ENCODE data around the gene NCR3LG1.

Gene NCR3LG1, protein sequence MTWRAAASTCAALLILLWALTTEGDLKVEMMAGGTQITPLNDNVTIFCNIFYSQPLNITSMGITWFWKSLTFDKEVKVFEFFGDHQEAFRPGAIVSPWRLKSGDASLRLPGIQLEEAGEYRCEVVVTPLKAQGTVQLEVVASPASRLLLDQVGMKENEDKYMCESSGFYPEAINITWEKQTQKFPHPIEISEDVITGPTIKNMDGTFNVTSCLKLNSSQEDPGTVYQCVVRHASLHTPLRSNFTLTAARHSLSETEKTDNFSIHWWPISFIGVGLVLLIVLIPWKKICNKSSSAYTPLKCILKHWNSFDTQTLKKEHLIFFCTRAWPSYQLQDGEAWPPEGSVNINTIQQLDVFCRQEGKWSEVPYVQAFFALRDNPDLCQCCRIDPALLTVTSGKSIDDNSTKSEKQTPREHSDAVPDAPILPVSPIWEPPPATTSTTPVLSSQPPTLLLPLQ

DNA sequence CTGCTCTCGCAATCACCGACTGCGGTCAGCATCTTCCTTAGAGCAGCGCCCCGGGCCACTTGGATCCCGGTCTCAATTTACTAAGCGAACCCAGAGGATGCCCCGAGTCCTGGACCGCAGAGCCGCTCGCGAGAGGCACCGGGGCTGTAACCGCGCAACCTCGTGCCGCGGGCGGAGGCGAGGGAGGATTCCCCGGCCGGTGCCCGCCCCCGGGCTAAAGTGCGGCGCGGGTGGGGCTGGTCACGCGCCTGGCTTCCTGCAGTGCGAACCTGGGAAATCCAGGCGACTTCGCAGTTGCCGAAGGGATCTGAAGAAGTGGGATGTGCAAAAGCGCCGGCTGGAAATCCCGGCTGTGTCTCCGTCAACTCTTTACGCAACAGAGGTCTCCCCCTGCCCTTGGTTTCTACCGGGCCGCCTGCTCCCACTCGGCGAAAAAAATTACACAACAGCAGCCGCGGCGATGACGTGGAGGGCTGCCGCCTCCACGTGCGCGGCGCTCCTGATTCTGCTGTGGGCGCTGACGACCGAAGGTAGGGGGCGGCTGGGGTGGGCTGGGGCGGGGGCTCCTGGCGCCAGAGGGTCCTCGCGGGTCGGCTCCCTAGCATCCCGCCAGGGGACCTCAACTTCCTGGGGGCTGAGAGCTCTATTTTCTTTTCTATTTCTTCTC, at the start of gene NCR3LG1:
NCR3LG1 (plus strand) TSS at position 291 of the 667 bp plus-strand sequence; CDS start at position 461, 170 bp downstream.
- DNase-seq, result no peak

DNA sequence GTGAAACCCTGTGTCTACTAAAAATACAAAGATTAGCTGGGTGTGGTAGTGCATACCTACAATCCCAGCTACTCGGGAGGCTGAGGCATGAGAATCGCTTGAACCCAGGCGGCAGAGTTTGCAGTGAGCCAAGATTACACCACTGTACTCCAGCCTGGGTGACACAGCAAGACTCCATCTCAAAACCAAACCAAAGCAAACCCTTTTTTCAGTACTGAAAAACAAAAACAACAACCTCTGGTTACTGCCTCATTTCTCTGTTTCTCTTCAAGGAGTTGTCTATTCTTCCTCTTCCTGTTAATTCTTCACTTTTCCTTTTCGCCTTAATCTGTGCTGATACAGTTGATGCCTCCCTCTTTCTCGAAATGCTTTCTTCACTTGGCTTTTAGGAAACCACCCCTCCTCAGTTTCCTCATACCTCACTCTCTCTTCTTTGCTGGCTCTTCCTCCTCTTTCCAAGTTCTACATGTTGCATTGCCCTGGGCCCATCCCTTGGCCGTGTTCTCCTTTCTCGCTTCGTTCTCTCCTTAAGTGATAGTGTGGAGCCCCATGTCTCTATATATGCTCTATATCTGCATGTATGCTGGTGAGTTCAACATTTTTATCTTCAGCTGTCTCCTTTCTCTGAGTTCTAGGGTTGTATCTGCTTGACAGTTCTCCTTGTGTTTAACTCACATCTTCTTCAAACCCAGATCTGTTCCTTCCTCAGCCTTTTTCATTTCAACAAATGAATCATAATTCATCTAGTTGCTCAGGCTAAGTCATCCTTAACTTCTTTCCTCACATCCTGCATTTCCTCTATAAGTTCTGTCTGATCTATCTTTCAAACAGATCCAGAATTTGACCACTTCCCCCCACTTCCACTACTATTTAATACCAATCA, 38.0 kb upstream of the NCR3LG1 start:
- no peak for DNase-seq

DNA sequence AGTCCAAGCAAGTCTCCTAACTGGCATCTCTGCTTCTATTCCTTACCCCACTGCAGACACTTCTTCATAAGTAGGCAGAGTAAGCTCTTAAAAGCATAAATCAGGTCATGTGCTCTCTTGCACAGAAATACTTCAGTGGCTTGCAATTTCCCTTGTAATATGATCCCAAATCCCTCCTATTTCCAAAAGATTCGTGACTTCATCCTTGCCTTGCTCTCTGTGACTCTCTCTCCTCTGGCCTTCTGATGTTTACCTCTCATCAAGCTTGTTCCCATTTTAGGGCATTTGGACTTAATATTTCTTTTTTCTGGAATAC, 37.4 kb upstream of the NCR3LG1 start:
- no peak for DNase-seq

DNA sequence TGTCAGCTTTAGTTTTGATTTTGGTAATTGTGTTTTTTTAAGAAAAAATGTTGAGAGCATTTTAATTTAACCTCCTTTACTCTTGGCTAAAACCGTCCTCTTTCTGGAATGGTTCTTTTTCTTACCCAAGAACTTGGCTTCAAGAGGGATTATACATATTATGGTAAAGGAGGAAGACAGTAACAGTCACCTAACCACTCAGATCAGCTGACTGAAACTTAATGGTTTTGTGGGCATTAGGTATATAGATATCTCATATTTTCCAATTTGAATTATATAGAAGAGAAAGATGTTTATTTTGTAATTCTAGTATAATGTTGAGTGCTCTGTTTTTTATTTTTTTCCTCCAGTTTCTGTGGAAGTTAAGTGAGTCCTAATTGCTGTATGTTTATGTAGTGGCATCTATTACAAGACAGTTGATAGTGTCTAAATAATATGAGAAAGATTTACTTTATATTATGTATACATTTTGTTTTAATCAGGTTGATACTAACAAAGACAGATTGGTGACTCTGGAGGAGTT, 36.6 kb upstream of the NCR3LG1 start:
- DNase-seq, result no peak

DNA sequence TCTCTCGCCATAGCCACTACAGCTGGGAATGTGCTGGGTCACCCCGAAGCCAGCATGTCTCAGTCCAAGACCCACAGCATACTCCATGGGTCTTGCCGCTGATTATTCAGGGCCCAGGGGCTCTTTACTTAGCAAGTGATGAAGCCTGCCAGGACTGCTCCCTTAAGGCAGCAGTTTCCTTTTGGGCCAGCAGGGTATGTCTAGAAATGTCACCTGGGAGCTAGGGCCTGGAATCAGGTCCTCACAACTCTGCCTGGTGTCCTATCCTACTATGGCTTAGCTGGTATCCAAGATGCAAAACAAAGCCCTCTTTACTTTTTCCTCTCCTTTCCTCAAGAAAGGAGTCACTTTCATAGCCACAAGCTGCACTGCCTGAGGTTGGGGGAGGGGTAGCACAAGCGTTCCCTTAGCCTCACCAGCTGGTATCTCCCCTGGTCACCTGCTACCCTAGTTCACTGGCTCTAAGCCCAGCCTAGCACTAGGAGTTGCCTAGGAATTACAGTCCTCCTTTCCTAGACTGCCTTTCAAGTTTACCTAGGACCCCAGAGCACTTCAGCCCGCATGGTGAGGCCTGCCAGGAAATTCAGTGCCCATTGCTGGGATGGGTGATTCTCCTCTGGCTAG, 22.6 kb upstream of the NCR3LG1 start:
- DNase-seq, result no peak

DNA sequence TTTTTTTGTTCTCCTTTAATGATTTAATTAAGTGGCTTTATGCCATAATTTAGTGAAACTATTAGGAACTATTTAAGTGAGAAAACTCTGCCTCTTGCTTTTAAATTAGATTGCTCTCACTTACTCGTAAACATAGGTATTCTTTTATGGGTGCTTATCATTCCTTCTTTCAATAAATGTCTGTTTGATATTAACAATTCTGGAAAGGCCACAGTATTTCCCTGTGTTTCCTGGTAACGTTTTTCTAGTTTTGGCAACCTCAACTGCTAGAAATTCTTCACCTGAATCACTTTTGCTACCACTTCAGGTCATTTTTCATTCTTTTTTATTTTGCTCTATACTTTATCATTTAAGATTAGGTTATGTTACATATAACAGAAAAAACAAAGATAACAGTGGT, 19.9 kb upstream of the NCR3LG1 start:
- DNase-seq, result no peak

DNA sequence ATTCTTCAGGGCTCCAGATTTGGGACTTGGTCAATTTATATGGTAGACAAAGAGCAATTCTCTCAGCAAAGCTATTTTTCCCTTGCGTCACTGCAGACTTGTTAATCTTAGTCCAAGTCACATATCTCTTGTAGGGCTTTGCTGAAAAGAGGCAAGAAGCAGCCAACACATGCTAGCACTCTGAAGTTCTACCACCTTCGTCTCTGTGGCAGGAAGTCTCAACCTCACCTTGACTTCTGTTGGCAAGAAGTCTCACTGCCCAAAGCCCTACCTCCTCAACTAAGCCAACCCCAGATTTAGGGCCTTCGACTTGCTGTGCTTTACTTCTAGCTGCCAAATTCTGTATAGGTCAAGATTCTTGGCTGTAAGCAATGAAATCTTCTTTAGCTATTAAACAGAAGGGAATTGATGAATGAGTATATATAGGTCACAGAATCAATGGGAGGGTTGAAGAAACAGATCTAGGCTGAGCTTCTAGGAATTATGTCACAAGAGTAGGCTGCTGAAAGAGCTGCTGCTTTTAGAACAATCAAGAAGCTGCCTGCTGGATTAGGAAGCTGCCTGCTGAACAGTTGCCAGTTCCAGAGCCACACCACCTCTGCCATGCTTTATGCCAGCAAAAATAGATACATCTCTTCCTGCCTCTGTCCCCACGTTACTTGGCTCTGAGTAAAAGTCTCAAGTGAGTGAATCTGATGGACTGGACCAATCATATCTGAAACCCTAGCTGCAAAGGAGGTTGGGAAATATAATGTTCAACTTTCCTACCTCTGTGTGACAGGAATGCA, 17.6 kb upstream of the NCR3LG1 start:
- no peak for DNase-seq

DNA sequence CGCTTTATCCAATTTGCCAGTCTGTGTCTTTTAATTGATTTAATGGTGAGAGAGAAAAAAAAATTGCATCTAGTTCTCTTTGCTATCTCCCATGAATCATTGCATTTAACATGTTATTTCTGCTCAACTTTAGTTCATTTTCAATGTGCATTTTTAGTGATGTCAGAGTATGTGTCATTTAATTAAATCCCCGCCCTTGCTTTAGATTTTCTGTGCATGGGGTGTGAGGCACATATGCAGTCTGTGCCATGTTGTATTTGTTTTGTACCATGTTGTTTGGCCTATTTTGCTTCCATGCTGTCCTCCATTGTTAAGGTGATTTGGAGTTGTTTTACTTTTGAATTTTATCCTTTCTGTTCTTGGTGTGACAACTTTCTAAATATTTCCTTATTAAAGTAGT, 8.3 kb upstream of the NCR3LG1 start:
- no peak for DNase-seq

DNA sequence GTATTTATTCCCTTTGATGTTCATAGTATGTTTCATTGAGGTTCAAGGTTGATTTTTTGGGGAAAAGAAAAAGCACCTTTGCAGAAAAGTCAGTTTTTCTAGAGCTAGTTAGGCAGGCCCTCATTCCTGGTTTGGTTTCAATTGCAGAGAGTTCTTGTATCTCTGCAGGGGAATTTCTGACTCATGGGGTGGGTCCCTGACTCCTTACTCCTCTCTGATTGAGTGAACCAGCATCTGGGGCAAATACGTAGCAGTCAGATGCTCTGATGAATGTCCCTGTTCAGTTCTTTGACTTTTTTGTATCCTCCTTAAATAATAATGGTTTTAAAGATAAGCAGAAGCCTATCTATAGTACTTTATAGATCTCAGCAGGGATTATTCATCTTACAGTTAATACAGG, 7.7 kb upstream of the NCR3LG1 start:
- no peak for DNase-seq

DNA sequence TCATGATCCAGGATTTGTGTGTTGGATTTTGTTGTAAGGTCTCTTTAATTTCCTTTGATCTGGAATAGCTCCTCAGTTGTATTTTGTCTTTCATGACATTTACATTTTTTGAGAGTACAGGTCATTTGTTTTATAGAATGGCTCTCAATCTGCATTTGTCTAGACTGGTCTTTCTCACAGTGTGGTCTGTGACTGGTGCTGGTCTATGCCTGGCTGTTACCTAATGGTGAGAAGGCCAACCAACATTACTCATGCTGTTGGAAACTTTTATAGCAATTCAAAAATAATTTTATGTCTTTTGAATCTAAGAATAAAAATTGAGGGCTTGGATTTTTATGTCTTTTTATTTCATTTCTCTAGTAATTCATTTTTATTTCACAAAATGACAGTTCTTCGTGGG, 3.9 kb upstream of the NCR3LG1 start:
- no peak for DNase-seq

DNA sequence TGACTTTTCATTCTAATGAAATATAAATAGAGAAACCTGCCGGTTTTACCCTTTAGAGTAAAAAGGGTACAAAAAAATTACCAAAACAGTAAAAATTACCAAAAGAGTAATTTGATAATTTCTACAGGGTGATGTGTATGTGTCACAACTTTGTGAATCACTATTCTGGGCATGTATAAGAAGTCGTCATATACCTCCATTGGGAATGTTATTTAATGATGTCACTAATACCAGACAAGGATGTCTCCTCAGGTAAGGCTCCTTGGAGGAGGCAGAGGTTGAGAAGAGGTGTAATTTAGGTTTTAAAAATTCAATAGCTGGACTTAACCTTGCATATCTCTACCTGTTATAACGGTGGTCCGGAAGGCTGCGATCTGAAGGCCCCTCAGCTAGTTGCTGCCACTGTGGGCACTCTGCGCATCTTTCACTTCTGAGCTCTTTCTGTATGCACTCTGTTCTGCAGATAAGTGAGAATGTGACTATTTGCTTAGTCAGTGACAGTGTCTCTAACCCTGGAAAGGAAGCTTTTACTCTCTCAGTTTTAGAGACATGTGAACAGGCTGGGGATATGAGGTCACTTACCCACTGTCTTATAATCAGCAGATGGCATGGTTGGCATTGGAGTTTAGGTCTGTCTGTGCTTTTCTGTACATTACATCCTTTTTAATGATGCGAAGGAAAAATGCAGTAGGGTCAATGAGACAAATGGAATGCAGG, 987 bp upstream of the NCR3LG1 start:
- no peak for DNase-seq

DNA sequence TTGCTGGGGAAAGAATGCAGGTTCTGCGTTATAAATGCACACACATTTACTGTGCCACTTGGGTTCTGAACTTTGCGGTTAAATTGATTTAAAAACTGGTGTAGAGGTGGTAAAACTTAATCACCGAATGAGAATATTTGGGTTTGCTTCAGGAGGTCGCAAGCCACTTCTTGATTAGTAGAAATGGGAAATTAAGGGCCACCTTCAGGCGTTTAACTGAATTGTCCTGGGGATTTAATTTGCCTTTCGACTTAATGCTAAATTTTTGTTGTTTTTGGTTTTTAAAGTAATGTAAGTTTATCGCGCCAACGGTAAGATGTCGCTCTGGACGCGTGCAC, 459 bp upstream of the NCR3LG1 start:
- DNase-seq, result no peak

DNA sequence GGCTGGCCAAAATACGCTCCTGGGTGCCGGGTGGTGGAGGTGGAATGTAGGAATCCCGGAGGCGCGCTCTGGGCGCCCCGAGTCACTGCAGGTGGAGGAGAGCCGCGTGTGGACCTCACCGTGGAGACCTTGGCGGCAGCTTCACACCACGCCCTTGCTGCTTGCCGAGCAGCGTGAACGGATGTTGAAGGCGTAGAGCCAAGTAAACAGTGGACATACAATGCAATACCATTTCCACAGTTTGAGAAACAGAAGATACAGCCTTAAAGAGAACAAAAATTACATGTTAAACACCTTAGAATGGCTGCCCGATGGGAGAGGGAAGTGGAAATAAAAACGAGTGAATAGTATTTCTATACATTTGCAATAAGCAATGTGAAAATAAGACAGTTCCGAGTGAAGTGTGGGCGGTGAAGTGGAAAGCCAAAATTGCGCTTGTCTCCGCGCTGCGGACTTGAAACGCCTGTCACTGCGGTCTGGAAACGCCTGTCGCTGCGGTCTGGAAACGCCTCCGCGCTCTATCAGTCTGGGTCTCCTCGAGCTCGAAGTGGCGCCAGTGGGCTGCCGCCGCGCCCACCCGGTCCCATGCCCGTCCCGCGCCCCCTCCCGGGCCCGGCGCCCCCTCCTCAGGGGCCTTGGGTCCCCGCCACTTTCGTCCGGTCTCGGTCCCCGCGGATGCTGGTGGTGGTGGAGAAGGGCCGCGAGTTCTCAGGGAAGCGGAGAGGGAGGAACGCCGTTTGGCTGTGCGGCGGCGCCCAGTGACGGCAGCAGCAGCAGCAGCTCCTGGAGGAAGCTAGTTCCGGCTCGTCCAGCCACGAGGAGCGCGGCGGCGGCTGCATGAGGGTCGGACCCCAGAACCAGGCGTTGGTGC, 1.6 kb downstream of the NCR3LG1 start:
- DNase-seq, result peak; percentile 22 to 36

DNA sequence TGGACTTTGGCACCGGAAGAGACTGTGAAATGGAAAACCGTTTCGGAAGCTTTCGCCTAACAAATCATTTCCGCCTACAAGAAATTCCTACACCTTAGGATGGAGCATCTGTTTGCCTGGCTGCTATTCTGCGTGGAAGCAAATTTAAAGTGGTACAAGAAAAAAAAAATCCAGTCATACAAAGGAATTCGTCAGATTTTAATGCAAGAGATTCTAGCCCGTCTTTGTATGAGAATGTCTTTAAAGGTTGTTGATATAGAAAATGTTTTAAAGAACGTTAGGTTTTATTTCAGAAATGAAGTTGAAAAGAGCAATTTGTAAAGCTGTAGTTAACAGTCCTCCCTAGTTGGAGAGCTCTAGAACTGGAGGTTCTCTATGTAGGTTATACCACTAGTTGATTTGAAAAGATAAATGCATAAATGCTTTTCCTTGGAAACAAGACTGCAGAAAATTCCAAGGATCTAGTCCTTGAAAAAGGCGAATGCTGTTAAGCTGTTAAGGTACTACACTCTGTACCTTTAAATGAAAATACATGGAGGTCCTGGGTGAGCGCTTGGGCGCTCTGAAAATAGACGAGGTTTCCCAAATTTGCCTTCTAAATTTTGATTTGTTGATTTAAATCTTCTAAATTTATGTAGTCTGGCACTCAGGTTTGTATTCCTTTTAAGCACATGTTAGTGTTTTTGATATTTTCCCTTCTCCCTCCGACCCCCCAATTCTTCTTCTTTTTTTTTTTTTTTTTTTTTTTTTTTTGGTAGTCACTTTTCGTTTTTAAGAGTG, 2.4 kb downstream of the NCR3LG1 start:
- DNase-seq, result no peak

DNA sequence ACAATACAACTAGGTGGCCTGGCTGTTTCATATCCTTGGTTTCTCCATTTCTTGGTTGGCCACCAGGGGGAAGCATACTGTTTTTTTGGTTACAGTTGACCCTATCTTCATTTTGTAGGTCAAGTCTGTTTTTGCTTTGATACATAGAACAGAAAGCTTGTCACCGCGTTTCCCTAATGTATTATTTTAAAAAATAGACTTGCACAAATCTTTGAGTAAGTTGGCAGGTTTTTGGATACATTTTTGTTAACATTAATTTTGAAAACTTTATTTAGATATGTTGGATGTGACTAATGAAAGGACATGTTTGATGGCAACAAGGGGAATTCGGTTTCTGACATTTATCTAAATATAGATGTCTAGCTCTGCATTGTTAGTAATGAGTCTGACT, 3.0 kb downstream of the NCR3LG1 start:
- DNase-seq, result peak; percentile 66 to 75

DNA sequence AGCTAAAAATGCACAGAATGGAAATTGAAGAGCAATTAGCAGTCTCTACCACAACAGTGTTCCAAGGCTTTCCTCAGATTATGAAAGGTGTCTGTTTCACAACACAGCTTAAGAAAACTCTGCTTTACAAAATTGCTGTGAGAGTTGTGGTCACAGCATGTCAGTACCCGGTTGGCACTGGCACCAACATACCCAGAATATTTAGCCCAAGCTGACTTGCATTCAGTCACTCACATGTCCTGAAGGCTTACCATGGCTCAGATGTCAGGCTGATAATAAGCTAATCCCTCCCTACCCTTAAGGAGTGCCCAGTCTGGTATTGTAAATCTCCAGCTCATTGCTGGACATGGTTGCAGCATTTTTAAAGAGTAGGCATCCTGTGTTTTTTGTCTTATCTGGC, 14.9 kb downstream of the NCR3LG1 start:
- peak; percentile 66 to 70 for DNase-seq

DNA sequence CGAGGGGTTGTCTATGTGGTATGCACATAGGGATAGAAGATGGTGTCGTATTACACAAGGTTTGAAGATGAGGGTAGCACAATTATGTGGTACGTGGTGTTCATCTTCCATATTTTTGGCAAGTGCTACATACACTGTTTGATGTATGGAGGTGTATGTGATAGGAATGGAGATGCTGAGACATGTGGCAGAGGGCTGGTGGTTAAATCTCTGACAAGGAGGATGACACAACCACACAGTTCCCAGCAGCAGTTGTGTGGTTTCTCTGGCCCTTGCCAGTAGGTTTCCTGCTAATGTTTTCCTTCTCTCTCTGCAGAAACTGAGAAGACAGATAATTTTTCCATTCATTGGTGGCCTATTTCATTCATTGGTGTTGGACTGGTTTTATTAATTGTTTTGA, 17.0 kb downstream of the NCR3LG1 start:
- DNase-seq, result peak in 1 of 2 experiments; percentile 5

DNA sequence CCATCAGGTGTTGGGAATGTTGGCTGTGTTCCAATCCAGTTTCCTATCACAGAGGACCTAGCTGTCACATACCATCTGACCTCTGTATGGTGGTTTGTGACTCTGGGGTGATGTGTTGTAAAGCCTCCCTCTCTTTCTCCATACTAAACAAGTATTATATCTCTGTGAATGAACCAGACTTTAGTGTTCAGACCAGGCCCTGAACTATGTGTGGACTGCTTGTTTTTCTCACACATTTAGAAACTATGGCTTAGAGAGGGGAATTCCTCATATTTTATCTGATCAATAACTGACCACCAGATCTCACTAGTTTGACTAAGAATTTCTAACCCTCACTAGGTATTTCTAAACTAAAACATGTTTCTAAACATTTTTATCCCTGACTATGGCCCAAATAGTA, 17.5 kb downstream of the NCR3LG1 start:
- DNase-seq, result no peak

DNA sequence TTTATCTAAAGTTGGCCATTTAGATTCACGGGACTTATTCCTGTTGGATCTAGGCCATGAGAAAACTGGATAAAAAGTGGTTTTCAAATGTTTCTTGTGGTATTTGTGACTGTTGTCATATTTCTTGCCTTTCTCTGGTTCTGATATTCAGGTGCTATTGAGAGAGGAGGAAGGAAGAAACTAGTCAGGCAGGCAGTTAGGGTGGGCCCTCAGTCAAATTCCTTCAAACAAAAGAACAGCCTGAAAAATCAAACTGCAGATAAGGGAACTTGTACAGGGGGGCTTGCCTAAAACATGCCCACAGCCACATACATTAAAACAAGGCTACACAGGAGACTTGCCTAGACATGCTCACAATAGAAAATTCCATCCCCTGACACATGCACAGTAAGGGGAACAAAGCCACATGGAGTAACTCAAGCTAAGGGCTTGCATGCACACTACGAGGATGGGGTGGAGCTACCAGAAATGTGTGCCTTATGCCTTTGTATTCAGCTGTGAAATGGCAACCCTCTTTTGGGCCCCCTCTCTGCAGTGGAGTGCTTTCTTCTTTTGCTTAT, 18.2 kb downstream of the NCR3LG1 start:
- DNase-seq, result no peak
